SU-DHL-6 (cell line): Measurements from ENCODE around the gene RASL10A.

ENCODE experiments used
- CTCF ChIP-seq: fragments of 200-600 bp; sonication (generic); IDR thresholded peaks from one replicate; pipeline ENCODE4 v1.5.1; 2017; ENCODE audit warnings: antibody characterized with exemption, mild to moderate bottlenecking, low read length, moderate library complexity; ENCODE audit not compliant: insufficient read depth, poor library complexity, severe bottlenecking
- EZH2phosphoT487 ChIP-seq: fragments of 200-600 bp; sonication (generic), shearing (Covaris generic); conservative IDR thresholded peaks from 2 replicates; pipeline ENCODE4 v1.6.1; 2018; ENCODE audit warnings: mild to moderate bottlenecking, antibody characterized with exemption, low read length, moderate library complexity, mixed read lengths

- no peak for TF ChIP-seq CTCF
- no peak for TF ChIP-seq EZH2phosphoT487
Observed at GRCh38 chr22:29337631-29338284, 22.3 kb upstream of the RASL10A start.
